Immature natural killer cell (primary cell): ENCODE data around the gene CFAP57. TPM values are rescaled to one million over a fixed set of nuclear protein-coding genes. Genes with fewer than 3 reads are reported as not detected.
A peak's percentile ranks its signal among the peaks of the same experiment; 100 is the strongest.
"Not testable (repeated sequence)": the region's sequence is repeated elsewhere in the genome, so short reads cannot be mapped to it uniquely, and the experiment has no call there.

Experiments used
- DNase-seq, 3 donors: peaks; one replicate each; pipeline ENCODE4 v3.0.0; 2022; ENCODE audit warnings: mixed read lengths in 1 of 3
- H3K27ac Mint-ChIP-seq, 6 donors: one replicate each; pipeline ENCODE4 v1.8.0; 2020; ENCODE audit warnings: mixed read lengths in 6 of 6, mild to moderate bottlenecking in 5 of 6, inconsistent platforms in 4 of 6, moderate library complexity in 3 of 6
- H3K27me3 Mint-ChIP-seq, 3 donors: one replicate each; pipeline ENCODE4 v1.8.0; 2020 to 2021; ENCODE audit warnings: low read depth in 3 of 3, mild to moderate bottlenecking in 3 of 3, mixed read lengths in 3 of 3, moderate library complexity in 3 of 3, inconsistent platforms in 1 of 3
- H3K36me3 Mint-ChIP-seq, 3 donors: one replicate each; pipeline ENCODE4 v1.8.0; 2020; ENCODE audit warnings: mixed read lengths in 3 of 3, inconsistent platforms in 2 of 3, mild to moderate bottlenecking in 2 of 3
- H3K4me1 Mint-ChIP-seq, 2 donors: one replicate each; pipeline ENCODE4 v1.8.0; 2020; ENCODE audit warnings: inconsistent platforms in 2 of 2, mild to moderate bottlenecking in 2 of 2, mixed read lengths in 2 of 2, moderate library complexity in 1 of 2
- H3K4me3 Mint-ChIP-seq, 5 donors: one replicate each; pipeline ENCODE4 v1.8.0; 2020; ENCODE audit warnings: mild to moderate bottlenecking in 5 of 5, mixed read lengths in 5 of 5, inconsistent platforms in 3 of 5, moderate library complexity in 3 of 5
- H3K9me3 Mint-ChIP-seq, 6 donors: one replicate each; pipeline ENCODE4 v1.8.0; 2020; ENCODE audit warnings: mild to moderate bottlenecking in 6 of 6, mixed read lengths in 6 of 6, inconsistent platforms in 4 of 6, moderate library complexity in 3 of 6
- polyA plus RNA-seq, 3 donors: library from polyadenylated mRNA; unstranded; fragments of 300-500 nt; fragmentation: Illumina TruSeq; gene quantifications; one replicate each; pipeline ENCODE4 v1.2.3, GENCODE V29; 2021

CFAP57 gene
- not detected for polyA plus RNA-seq

- Mint-ChIP-seq H3K27ac (peak within 1 kb of the TSS; percentile 82 to 94 (median 92)), H3K4me1 (peaks cover 24 to 34% of the 10 kb centered on the region in 2 donors), H3K4me3 (peak within 1 kb of the TSS; percentile 97 to 99 (median 98)), H3K27me3 (peaks cover 8 to 10% (median 9%) of the 10 kb centered on the region in 3 donors), H3K9me3 (peaks cover 0 to under 1% (median 0%) of the 10 kb centered on the region in 6 donors), H3K36me3 (peaks cover 8 to 27% (median 22%) of the 10 kb centered on the region in 3 donors)
- peak; percentile 92 to 95 (median 94) for DNase-seq
Observed at GRCh38 chr1:43171876-43172526, at the start of gene CFAP57, which contains the start of gene EBNA1BP2. Gene CFAP57, plus strand, starts transcription at chr1:43172330. Its CDS starts 424 bp downstream, at chr1:43172754. Gene EBNA1BP2, minus strand, starts transcription at chr1:43172290. Its CDS starts 172 bp downstream, at chr1:43172118.

GRCh38 chr1:43123031-43123430 is 49.1 kb upstream of the CFAP57 start:
- Mint-ChIP-seq H3K27ac (no peak overlapping the region), H3K9me3 (no peaks in the 10 kb centered on the region), H3K36me3 (no peaks in the 10 kb centered on the region), H3K4me3 (no peak overlapping the region), H3K4me1 (no peaks in the 10 kb centered on the region), H3K27me3 (peaks cover 2 to 26% (median 11%) of the 10 kb centered on the region in 3 donors)
- DNase-seq: no peak

- Mint-ChIP-seq H3K36me3 (no peaks in the 10 kb centered on the region), H3K9me3 (peaks cover 0 to 3% (median 0%) of the 10 kb centered on the region in 6 donors), H3K27me3 (peaks cover 6 to 21% (median 8%) of the 10 kb centered on the region in 3 donors), H3K4me3 (no peak overlapping the region), H3K27ac (no peak overlapping the region), H3K4me1 (no peaks in the 10 kb centered on the region)
- no peak for DNase-seq
Observed at GRCh38 chr1:43128816-43129215, 43.3 kb upstream of the CFAP57 start.

- no peaks in the 10 kb centered on the region for H3K36me3 Mint-ChIP-seq
- peaks cover 6 to 21% (median 8%) of the 10 kb centered on the region in 3 donors for H3K27me3 Mint-ChIP-seq
- no peak overlapping the region for H3K27ac Mint-ChIP-seq
Observed at GRCh38 chr1:43129426-43129825, 42.7 kb upstream of the CFAP57 start.

GRCh38 chr1:43134068-43134467 is 38.1 kb upstream of the CFAP57 start:
- Mint-ChIP-seq H3K9me3 (peaks cover 0 to 3% (median 0%) of the 10 kb centered on the region in 6 donors), H3K27me3 (peaks cover 6 to 10% (median 6%) of the 10 kb centered on the region in 3 donors)

More at GRCh38 chr1:43129426-43129825, 42.7 kb upstream of the CFAP57 start:
- peaks cover 0 to 3% (median 0%) of the 10 kb centered on the region in 6 donors for H3K9me3 Mint-ChIP-seq
- H3K4me1 Mint-ChIP-seq: no peaks in the 10 kb centered on the region
- H3K4me3 Mint-ChIP-seq: no peak overlapping the region
- no peak for DNase-seq

GRCh38 chr1:43134640-43135039 is 37.5 kb upstream of the CFAP57 start:
- H3K4me3 Mint-ChIP-seq: no peak overlapping the region
- no peak overlapping the region for H3K27ac Mint-ChIP-seq
- H3K9me3 Mint-ChIP-seq: peaks cover 0 to 3% (median 0%) of the 10 kb centered on the region in 6 donors
- H3K4me1 Mint-ChIP-seq: no peaks in the 10 kb centered on the region
- peaks cover 6 to 8% (median 6%) of the 10 kb centered on the region in 3 donors for H3K27me3 Mint-ChIP-seq
- no peaks in the 10 kb centered on the region for H3K36me3 Mint-ChIP-seq
- no peak for DNase-seq

More at GRCh38 chr1:43134068-43134467, 38.1 kb upstream of the CFAP57 start:
- no peaks in the 10 kb centered on the region for H3K36me3 Mint-ChIP-seq
- no peak overlapping the region for H3K27ac Mint-ChIP-seq
- H3K4me3 Mint-ChIP-seq: no peak overlapping the region
- DNase-seq: no peak
- no peaks in the 10 kb centered on the region for H3K4me1 Mint-ChIP-seq

- H3K4me3 Mint-ChIP-seq: no peak overlapping the region
- H3K36me3 Mint-ChIP-seq: no peaks in the 10 kb centered on the region
- H3K4me1 Mint-ChIP-seq: no peaks in the 10 kb centered on the region
- H3K27me3 Mint-ChIP-seq: peaks cover 3 to 4% (median 4%) of the 10 kb centered on the region in 3 donors
- no peak overlapping the region for H3K27ac Mint-ChIP-seq
- no peaks in the 10 kb centered on the region for H3K9me3 Mint-ChIP-seq
- DNase-seq: no peak
Observed at GRCh38 chr1:43135857-43136781, 36.0 kb upstream of the CFAP57 start.

- Mint-ChIP-seq H3K27ac (no peak overlapping the region), H3K4me1 (no peaks in the 10 kb centered on the region), H3K36me3 (no peaks in the 10 kb centered on the region), H3K9me3 (no peaks in the 10 kb centered on the region), H3K27me3 (peaks cover 3 to 4% (median 4%) of the 10 kb centered on the region in 3 donors), H3K4me3 (no peak overlapping the region)
- DNase-seq: no peak
Observed at GRCh38 chr1:43137445-43138052, 34.6 kb upstream of the CFAP57 start.

GRCh38 chr1:43139295-43139694 is 32.8 kb upstream of the CFAP57 start:
- H3K27ac Mint-ChIP-seq, H3K36me3 Mint-ChIP-seq, H3K4me3 Mint-ChIP-seq, H3K27me3 Mint-ChIP-seq, DNase-seq, H3K4me1 Mint-ChIP-seq, H3K9me3 Mint-ChIP-seq: not testable (repeated sequence)

- Mint-ChIP-seq H3K27me3 (peaks cover 1 to 10% (median 7%) of the 10 kb centered on the region in 3 donors), H3K27ac (no peak overlapping the region), H3K4me1 (no peaks in the 10 kb centered on the region), H3K4me3 (no peak overlapping the region), H3K36me3 (no peaks in the 10 kb centered on the region), H3K9me3 (no peaks in the 10 kb centered on the region)
- DNase-seq: no peak
Observed at GRCh38 chr1:43140010-43140409, 32.1 kb upstream of the CFAP57 start.

GRCh38 chr1:43140583-43140982 is 31.5 kb upstream of the CFAP57 start:
- Mint-ChIP-seq H3K36me3 (no peaks in the 10 kb centered on the region), H3K9me3 (no peaks in the 10 kb centered on the region), H3K27me3 (peaks cover 3 to 13% (median 11%) of the 10 kb centered on the region in 3 donors), H3K27ac (no peak overlapping the region), H3K4me3 (no peak overlapping the region), H3K4me1 (no peaks in the 10 kb centered on the region)
- DNase-seq: no peak

GRCh38 chr1:43143441-43143888 is 28.7 kb upstream of the CFAP57 start:
- peaks cover 7 to 10% of the 10 kb centered on the region in 2 donors for H3K4me1 Mint-ChIP-seq
- H3K4me3 Mint-ChIP-seq: no peak overlapping the region
- no peaks in the 10 kb centered on the region for H3K36me3 Mint-ChIP-seq
- H3K27me3 Mint-ChIP-seq: peaks cover 8 to 23% (median 19%) of the 10 kb centered on the region in 3 donors
- no peak for DNase-seq
- no peaks in the 10 kb centered on the region for H3K9me3 Mint-ChIP-seq
- no peak overlapping the region for H3K27ac Mint-ChIP-seq

- DNase-seq: no peak
- Mint-ChIP-seq H3K4me3 (no peak overlapping the region), H3K27ac (no peak overlapping the region), H3K27me3 (peaks cover 11 to 29% (median 21%) of the 10 kb centered on the region in 3 donors), H3K9me3 (no peaks in the 10 kb centered on the region), H3K36me3 (no peaks in the 10 kb centered on the region), H3K4me1 (peaks cover 10 to 16% of the 10 kb centered on the region in 2 donors)
Observed at GRCh38 chr1:43144237-43144636, 27.9 kb upstream of the CFAP57 start.
